ENCODE results near the gene LRRC4C.

The LRRC4C gene

GRCh38 chr11:40291329-40291728 is 1168.1 kb downstream of the LRRC4C start:
- DNase-seq (ENCODE audit: low spot score): no peak

GRCh38 chr11:40290171-40290631 is 1169.3 kb downstream of the LRRC4C start:
- DNase-seq (ENCODE audit: low spot score): no peak

- no peak for DNase-seq (ENCODE audit: low spot score)
These were observed 1170.1 kb downstream of the LRRC4C start for GRCh38 chr11:40289370-40289769.

GRCh38 chr11:40287916-40288803 is 1171.3 kb downstream of the LRRC4C start:
- no peak for DNase-seq (ENCODE audit: low spot score)

GRCh38 chr11:40286137-40286536 is 1173.3 kb downstream of the LRRC4C start:
- no peak for DNase-seq (ENCODE audit: low spot score)

GRCh38 chr11:40285558-40285957 is 1173.9 kb downstream of the LRRC4C start:
- DNase-seq (ENCODE audit: low spot score): no peak

GRCh38 chr11:40281052-40281580 is 1178.3 kb downstream of the LRRC4C start:
- no peak for DNase-seq (ENCODE audit: low spot score)

- DNase-seq (ENCODE audit: low spot score): no peak
These were observed 1179.0 kb downstream of the LRRC4C start for GRCh38 chr11:40280159-40281051.

GRCh38 chr11:40276960-40277359 is 1182.5 kb downstream of the LRRC4C start:
- no peak for DNase-seq (ENCODE audit: low spot score)

GRCh38 chr11:40274017-40274416 is 1185.4 kb downstream of the LRRC4C start:
- DNase-seq (ENCODE audit: low spot score): no peak

- no peak for DNase-seq (ENCODE audit: low spot score)
These were observed 1186.2 kb downstream of the LRRC4C start for GRCh38 chr11:40273192-40273732.

GRCh38 chr11:40271361-40271760 is 1188.1 kb downstream of the LRRC4C start:
- DNase-seq (ENCODE audit: low spot score): no peak

- no peak for DNase-seq (ENCODE audit: low spot score)
These were observed 1189.6 kb downstream of the LRRC4C start for GRCh38 chr11:40269865-40270264.

GRCh38 chr11:40268551-40268950 is 1190.9 kb downstream of the LRRC4C start:
- no peak for DNase-seq (ENCODE audit: low spot score)

- DNase-seq (ENCODE audit: low spot score): no peak
These were observed 1204.0 kb downstream of the LRRC4C start for GRCh38 chr11:40255457-40255856.

GRCh38 chr11:40253166-40253565 is 1206.3 kb downstream of the LRRC4C start:
- no peak for DNase-seq (ENCODE audit: low spot score)

GRCh38 chr11:40252236-40252635 is 1207.2 kb downstream of the LRRC4C start:
- no peak for DNase-seq (ENCODE audit: low spot score)

GRCh38 chr11:40246983-40247382 is 1212.5 kb downstream of the LRRC4C start:
- no peak for DNase-seq (ENCODE audit: low spot score)

GRCh38 chr11:40241524-40242051 is 1217.9 kb downstream of the LRRC4C start:
- DNase-seq (ENCODE audit: low spot score): no peak

GRCh38 chr11:40240284-40240683 is 1219.2 kb downstream of the LRRC4C start:
- no peak for DNase-seq (ENCODE audit: low spot score)

GRCh38 chr11:40236526-40236925 is 1222.9 kb downstream of the LRRC4C start:
- no peak for DNase-seq (ENCODE audit: low spot score)

GRCh38 chr11:40235841-40236240 is 1223.6 kb downstream of the LRRC4C start:
- no peak for DNase-seq (ENCODE audit: low spot score)
